ENCODE measurements around the gene KCTD16.

Gene KCTD16

DNA sequence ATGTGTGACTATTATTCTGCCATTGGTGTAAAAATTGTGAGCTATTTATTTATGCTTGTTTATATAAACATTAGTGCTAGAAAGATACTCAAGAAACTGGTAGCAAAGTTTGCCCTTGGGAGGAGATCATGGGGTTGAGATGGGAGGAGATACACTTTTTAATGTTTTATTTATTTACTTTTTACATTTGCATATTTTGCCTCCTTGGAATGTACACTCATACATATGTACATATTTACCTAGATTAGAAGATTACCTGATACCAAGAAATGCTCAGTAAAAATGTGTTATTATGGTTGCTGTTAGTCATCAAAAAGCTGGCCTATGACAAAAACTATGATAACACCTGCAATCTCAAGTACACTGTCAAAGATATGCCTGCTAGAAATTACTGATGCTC, 195.2 kb downstream of the KCTD16 start (continued):
- TF ChIP-seq, protein P1, sequence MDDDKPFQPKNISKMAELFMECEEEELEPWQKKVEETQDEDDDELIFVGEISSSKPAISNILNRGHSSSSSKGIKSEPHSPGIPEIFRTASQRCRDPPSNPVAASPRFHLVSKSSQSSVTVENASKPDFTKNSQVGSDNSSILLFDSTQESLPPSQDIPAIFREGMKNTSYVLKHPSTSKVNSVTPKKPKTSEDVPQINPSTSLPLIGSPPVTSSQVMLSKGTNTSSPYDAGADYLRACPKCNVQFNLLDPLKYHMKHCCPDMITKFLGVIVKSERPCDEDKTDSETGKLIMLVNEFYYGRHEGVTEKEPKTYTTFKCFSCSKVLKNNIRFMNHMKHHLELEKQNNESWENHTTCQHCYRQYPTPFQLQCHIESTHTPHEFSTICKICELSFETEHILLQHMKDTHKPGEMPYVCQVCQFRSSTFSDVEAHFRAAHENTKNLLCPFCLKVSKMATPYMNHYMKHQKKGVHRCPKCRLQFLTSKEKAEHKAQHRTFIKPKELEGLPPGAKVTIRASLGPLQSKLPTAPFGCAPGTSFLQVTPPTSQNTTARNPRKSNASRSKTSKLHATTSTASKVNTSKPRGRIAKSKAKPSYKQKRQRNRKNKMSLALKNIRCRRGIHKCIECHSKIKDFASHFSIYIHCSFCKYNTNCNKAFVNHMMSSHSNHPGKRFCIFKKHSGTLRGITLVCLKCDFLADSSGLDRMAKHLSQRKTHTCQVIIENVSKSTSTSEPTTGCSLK (tag by site-specific recombination; IDR thresholded peaks at IDR 0.05), result no peak

DNA sequence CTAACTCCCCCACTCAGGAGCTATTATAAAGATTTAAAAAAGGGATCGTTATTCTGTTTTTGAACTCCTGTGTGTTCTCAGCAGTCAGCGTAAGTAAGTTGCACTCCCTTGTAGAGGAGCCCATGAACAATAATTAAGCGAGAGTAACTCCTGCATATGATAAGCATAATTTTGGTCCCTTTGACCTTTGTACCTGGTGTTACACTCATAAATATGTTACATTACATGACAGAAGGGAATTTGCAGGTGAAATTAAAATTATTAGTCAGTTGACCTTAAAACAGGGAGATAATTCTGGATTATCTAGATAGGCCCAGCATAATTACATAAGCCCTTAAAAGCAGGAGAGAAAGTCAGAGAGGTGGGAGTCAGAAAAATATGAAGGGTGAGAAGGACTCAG, 197.3 kb downstream of the KCTD16 start:
- no peak overlapping the region for H3K4me3 ChIP-seq (ENCODE audit: low read depth, low read length)
- no peak overlapping the region for H3K27ac ChIP-seq (ENCODE audit: extremely low read depth, low read depth, low read length)
- no peaks in the 10 kb centered on the region for H3K36me3 ChIP-seq (ENCODE audit: control insufficient read depth in 2 of 2, insufficient read depth in 1 of 2, low read length in 2 of 2)
- ChIA-PET POLR2A (no interaction called here), CTCF (no interaction called here)
- TF ChIP-seq ZFP41 (tag by site-specific recombination; IDR thresholded peaks at IDR 0.05; ENCODE audit: borderline replicate concordance) (no peak), KLF16 (tag by site-specific recombination; IDR thresholded peaks at IDR 0.05) (no peak), ZNF610 (tag by site-specific recombination; IDR thresholded peaks at IDR 0.05; ENCODE audit: borderline replicate concordance) (no peak), EGR2 (tag by site-specific recombination; IDR thresholded peaks at IDR 0.05; ENCODE audit: low read depth) (no peak), SP7 (tag by site-specific recombination; IDR thresholded peaks at IDR 0.05) (no peak)
- no peaks in the 10 kb centered on the region for H3K9me3 ChIP-seq (ENCODE audit: control insufficient read depth, insufficient read depth, low read depth, low read length)
- no peaks in the 10 kb centered on the region for H3K4me1 ChIP-seq (ENCODE audit: control insufficient read depth, insufficient read depth, low read length)

DNA sequence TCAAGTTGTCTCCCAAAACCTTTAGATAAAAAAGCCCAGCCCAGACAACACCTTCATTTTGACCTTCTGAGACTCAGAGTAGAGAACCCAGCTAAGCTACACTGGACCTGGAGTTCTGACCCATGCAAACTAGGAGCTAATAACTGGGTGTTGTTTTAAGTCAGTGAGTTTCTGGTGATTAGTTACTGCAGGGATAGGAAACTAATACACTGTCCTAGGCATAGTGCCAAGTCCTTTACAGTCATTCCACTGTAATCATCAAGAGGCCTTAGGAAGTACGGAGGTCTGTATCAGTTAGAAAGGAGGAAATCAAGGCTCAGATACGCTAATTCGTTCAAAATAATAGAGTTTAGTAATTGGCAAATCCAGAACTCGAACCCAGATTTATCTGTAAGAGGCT, 197.9 kb downstream of the KCTD16 start:
- no peaks in the 10 kb centered on the region for H3K4me1 ChIP-seq (ENCODE audit: control insufficient read depth, insufficient read depth, low read length)
- no peak overlapping the region for H3K27ac ChIP-seq (ENCODE audit: extremely low read depth, low read depth, low read length)
- no peak for TF ChIP-seq ZNF776 (tag by site-specific recombination; IDR thresholded peaks at IDR 0.05; ENCODE audit: borderline replicate concordance)
- TF ChIP-seq ZNF114 (tag by site-specific recombination; IDR thresholded peaks at IDR 0.05), result no peak
- no peak for TF ChIP-seq TRIM28 (IDR thresholded peaks at IDR 0.05; ENCODE audit: borderline replicate concordance, low read length)
- TF ChIP-seq, protein P2, sequence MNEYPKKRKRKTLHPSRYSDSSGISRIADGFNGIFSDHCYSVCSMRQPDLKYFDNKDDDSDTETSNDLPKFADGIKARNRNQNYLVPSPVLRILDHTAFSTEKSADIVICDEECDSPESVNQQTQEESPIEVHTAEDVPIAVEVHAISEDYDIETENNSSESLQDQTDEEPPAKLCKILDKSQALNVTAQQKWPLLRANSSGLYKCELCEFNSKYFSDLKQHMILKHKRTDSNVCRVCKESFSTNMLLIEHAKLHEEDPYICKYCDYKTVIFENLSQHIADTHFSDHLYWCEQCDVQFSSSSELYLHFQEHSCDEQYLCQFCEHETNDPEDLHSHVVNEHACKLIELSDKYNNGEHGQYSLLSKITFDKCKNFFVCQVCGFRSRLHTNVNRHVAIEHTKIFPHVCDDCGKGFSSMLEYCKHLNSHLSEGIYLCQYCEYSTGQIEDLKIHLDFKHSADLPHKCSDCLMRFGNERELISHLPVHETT (tag by site-specific recombination; IDR thresholded peaks at IDR 0.05), result no peak
- no peak for TF ChIP-seq ZNF211 (tag by site-specific recombination; IDR thresholded peaks at IDR 0.05; ENCODE audit: low read depth)
- TF ChIP-seq, protein P3, sequence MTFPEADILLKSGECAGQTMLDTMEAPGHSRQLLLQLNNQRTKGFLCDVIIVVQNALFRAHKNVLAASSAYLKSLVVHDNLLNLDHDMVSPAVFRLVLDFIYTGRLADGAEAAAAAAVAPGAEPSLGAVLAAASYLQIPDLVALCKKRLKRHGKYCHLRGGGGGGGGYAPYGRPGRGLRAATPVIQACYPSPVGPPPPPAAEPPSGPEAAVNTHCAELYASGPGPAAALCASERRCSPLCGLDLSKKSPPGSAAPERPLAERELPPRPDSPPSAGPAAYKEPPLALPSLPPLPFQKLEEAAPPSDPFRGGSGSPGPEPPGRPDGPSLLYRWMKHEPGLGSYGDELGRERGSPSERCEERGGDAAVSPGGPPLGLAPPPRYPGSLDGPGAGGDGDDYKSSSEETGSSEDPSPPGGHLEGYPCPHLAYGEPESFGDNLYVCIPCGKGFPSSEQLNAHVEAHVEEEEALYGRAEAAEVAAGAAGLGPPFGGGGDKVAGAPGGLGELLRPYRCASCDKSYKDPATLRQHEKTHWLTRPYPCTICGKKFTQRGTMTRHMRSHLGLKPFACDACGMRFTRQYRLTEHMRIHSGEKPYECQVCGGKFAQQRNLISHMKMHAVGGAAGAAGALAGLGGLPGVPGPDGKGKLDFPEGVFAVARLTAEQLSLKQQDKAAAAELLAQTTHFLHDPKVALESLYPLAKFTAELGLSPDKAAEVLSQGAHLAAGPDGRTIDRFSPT (tag by site-specific recombination; IDR thresholded peaks at IDR 0.05), result no peak
- TF ChIP-seq, protein P4, sequence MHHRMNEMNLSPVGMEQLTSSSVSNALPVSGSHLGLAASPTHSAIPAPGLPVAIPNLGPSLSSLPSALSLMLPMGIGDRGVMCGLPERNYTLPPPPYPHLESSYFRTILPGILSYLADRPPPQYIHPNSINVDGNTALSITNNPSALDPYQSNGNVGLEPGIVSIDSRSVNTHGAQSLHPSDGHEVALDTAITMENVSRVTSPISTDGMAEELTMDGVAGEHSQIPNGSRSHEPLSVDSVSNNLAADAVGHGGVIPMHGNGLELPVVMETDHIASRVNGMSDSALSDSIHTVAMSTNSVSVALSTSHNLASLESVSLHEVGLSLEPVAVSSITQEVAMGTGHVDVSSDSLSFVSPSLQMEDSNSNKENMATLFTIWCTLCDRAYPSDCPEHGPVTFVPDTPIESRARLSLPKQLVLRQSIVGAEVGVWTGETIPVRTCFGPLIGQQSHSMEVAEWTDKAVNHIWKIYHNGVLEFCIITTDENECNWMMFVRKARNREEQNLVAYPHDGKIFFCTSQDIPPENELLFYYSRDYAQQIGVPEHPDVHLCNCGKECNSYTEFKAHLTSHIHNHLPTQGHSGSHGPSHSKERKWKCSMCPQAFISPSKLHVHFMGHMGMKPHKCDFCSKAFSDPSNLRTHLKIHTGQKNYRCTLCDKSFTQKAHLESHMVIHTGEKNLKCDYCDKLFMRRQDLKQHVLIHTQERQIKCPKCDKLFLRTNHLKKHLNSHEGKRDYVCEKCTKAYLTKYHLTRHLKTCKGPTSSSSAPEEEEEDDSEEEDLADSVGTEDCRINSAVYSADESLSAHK (tag by site-specific recombination; IDR thresholded peaks at IDR 0.05), result no peak
- TF ChIP-seq, protein P5, sequence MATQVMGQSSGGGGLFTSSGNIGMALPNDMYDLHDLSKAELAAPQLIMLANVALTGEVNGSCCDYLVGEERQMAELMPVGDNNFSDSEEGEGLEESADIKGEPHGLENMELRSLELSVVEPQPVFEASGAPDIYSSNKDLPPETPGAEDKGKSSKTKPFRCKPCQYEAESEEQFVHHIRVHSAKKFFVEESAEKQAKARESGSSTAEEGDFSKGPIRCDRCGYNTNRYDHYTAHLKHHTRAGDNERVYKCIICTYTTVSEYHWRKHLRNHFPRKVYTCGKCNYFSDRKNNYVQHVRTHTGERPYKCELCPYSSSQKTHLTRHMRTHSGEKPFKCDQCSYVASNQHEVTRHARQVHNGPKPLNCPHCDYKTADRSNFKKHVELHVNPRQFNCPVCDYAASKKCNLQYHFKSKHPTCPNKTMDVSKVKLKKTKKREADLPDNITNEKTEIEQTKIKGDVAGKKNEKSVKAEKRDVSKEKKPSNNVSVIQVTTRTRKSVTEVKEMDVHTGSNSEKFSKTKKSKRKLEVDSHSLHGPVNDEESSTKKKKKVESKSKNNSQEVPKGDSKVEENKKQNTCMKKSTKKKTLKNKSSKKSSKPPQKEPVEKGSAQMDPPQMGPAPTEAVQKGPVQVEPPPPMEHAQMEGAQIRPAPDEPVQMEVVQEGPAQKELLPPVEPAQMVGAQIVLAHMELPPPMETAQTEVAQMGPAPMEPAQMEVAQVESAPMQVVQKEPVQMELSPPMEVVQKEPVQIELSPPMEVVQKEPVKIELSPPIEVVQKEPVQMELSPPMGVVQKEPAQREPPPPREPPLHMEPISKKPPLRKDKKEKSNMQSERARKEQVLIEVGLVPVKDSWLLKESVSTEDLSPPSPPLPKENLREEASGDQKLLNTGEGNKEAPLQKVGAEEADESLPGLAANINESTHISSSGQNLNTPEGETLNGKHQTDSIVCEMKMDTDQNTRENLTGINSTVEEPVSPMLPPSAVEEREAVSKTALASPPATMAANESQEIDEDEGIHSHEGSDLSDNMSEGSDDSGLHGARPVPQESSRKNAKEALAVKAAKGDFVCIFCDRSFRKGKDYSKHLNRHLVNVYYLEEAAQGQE (tag by site-specific recombination; IDR thresholded peaks at IDR 0.05), result no peak
- TF ChIP-seq, protein P6, sequence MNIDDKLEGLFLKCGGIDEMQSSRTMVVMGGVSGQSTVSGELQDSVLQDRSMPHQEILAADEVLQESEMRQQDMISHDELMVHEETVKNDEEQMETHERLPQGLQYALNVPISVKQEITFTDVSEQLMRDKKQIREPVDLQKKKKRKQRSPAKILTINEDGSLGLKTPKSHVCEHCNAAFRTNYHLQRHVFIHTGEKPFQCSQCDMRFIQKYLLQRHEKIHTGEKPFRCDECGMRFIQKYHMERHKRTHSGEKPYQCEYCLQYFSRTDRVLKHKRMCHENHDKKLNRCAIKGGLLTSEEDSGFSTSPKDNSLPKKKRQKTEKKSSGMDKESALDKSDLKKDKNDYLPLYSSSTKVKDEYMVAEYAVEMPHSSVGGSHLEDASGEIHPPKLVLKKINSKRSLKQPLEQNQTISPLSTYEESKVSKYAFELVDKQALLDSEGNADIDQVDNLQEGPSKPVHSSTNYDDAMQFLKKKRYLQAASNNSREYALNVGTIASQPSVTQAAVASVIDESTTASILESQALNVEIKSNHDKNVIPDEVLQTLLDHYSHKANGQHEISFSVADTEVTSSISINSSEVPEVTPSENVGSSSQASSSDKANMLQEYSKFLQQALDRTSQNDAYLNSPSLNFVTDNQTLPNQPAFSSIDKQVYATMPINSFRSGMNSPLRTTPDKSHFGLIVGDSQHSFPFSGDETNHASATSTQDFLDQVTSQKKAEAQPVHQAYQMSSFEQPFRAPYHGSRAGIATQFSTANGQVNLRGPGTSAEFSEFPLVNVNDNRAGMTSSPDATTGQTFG (tag by site-specific recombination; IDR thresholded peaks at IDR 0.05; ENCODE audit: borderline replicate concordance), result no peak
- H3K4me3 ChIP-seq (ENCODE audit: low read depth, low read length), result no peak overlapping the region
- no peaks in the 10 kb centered on the region for H3K36me3 ChIP-seq (ENCODE audit: control insufficient read depth in 2 of 2, insufficient read depth in 1 of 2, low read length in 2 of 2)
- H3K9me3 ChIP-seq (ENCODE audit: control insufficient read depth, insufficient read depth, low read depth, low read length), result no peaks in the 10 kb centered on the region
- CTCF ChIA-PET, result no interaction called here
- POLR2A ChIA-PET, result no interaction called here
